ENCODE results near the gene CDC42BPB. TPM values are rescaled to one million over a fixed set of nuclear protein-coding genes. Genes with fewer than 3 reads are reported as not detected.

The CDC42BPB gene
- total and polyA plus RNA-seq, 2 of the 13 experiments (the other 11 are each of a cell fraction or from before 2014, with no cell fraction given): 19.7 to 32.3 TPM

GRCh38 chr14:103103461-103104388, 46.4 kb upstream of the CDC42BPB start (continued):
- TF ChIP-seq EZH2 (conservative IDR thresholded peaks at IDR 0.05; ENCODE audit: low read depth, low read length) (no peak), ZNF761 (CRISPR knock-in tag; conservative IDR thresholded peaks at IDR 0.05) (peak; percentile 38; the same call in 1 of the 2 replicates), ZNF709 (CRISPR knock-in tag; IDR thresholded peaks at IDR 0.05) (peak; percentile 77), FOXP1 (IDR thresholded peaks at IDR 0.05) (peak; percentile 67; the same call in 1 of the 2 replicates), FOXP1 (CRISPR knock-in tag; IDR thresholded peaks at IDR 0.05) (peak; percentile 33; the same call in 1 of the 2 replicates), ZNF605 (CRISPR knock-in tag; IDR thresholded peaks at IDR 0.05) (peak; percentile 53), ZBTB34 (CRISPR knock-in tag; IDR thresholded peaks at IDR 0.05) (peak; percentile 84), ZNF3 (CRISPR knock-in tag; IDR thresholded peaks at IDR 0.05) (no peak), RBM22 (optimal IDR thresholded peaks at IDR 0.05; ENCODE audit: low read length) (peak; percentile 55), RFXAP (CRISPR knock-in tag; IDR thresholded peaks at IDR 0.05; ENCODE audit: borderline replicate concordance) (peak; percentile 24; the same call in 1 of the 2 replicates), POGK (CRISPR knock-in tag; conservative IDR thresholded peaks at IDR 0.05) (peak; percentile 82), ZNF460 (CRISPR knock-in tag; IDR thresholded peaks at IDR 0.05; ENCODE audit: borderline replicate concordance) (no peak), TSC22D2 (CRISPR knock-in tag; IDR thresholded peaks at IDR 0.05; ENCODE audit: borderline replicate concordance) (no peak), ZNF567 (CRISPR knock-in tag; IDR thresholded peaks at IDR 0.05; ENCODE audit: borderline replicate concordance) (no peak), MLLT10 (CRISPR knock-in tag; IDR thresholded peaks at IDR 0.05) (no peak), TCF12 (IDR thresholded peaks at IDR 0.05) (no peak), TCF12 (CRISPR knock-in tag; IDR thresholded peaks at IDR 0.05) (peak; percentile 86; the same call in 1 of the 2 replicates), ZBTB38 (CRISPR knock-in tag; IDR thresholded peaks at IDR 0.05) (peak; percentile 90), ZBTB46 (CRISPR knock-in tag; IDR thresholded peaks at IDR 0.05; ENCODE audit: borderline replicate concordance) (peak; percentile 88; the same call in 1 of the 2 replicates), ZNF530 (CRISPR knock-in tag; IDR thresholded peaks at IDR 0.05; ENCODE audit: low read depth) (no peak), ZNF329 (CRISPR knock-in tag; IDR thresholded peaks at IDR 0.05; ENCODE audit: low read depth) (no peak), NCOA1 (CRISPR knock-in tag; IDR thresholded peaks at IDR 0.05) (peak; percentile 87; the same call in 1 of the 2 replicates), PRPF4 (IDR thresholded peaks at IDR 0.05; ENCODE audit: low read depth, low read length, poor library complexity, severe bottlenecking) (no peak), SMARCC2 (IDR thresholded peaks at IDR 0.05) (no peak)
